Tibial nerve (tissue), 4 donors: Measurements from ENCODE around the gene PSPN. TPM values are rescaled to one million over a fixed set of nuclear protein-coding genes. Genes with fewer than 3 reads are reported as not detected.

Source experiments
- small RNA-seq: library from RNA; depleted of rRNA; stranded (forward); fragments of <200 nt; gene quantifications from one replicate; pipeline ENCODE3, GENCODE V24; 2016
- total RNA-seq, 4 donors: library from RNA; depleted of rRNA; stranded (reverse); fragments of >200 nt; gene quantifications; one replicate each; pipeline ENCODE4 v1.1.0, GENCODE V29; 2016

PSPN gene
- total RNA-seq, 4 donors from 2014 or later, result under 0.01 to 4.3 (median 2.5) TPM

Small RNAs within 50 kb of the gene (small RNA-seq; reads per million reads assigned to genes)
- gene MIR6790 (not detected), gene MIR6885 (not detected)

Other genes starting within 250 kb of the PSPN start
- not detected for gene ACSBG2, start 240.3 kb downstream of the PSPN start, total RNA-seq
- gene MLLT1, start 96.0 kb downstream of the PSPN start, total RNA-seq, result 10 to 100 TPM; 15.1 to 42.0 (median 19.9) TPM
- not detected for gene ACER1, start 42.3 kb downstream of the PSPN start, total RNA-seq
- 10 to 100 TPM; 46.1 to 87.2 (median 67.8) TPM for gene CLPP, start 14.4 kb downstream of the PSPN start, total RNA-seq
- 10 to 100 TPM; 54.0 to 77.6 (median 70.4) TPM for gene ALKBH7, start 3.1 kb downstream of the PSPN start, total RNA-seq
- 10 to 100 TPM; 29.5 to 50.9 (median 45.1) TPM for gene GTF2F1, start 17.2 kb upstream of the PSPN start, total RNA-seq
- 100 to 1,000 TPM in 3 of 4 donors, 10 to 100 TPM in 1; 79.5 to 147 (median 119) TPM for gene KHSRP, start 48.9 kb upstream of the PSPN start, total RNA-seq
- gene SLC25A41, start 57.8 kb upstream of the PSPN start, total RNA-seq, result under 1 TPM in 1 of 4 donors, not detected in 3; 0.63 TPM
- 10 to 100 TPM; 33.2 to 45.6 (median 42.4) TPM for gene SLC25A23, start 83.9 kb upstream of the PSPN start, total RNA-seq
- not detected for gene CRB3, start 88.3 kb upstream of the PSPN start, total RNA-seq
- 1 to 10 TPM; 1.1 to 8.1 (median 2.5) TPM for gene DENND1C, start 105.9 kb upstream of the PSPN start, total RNA-seq
- gene TUBB4A, start 126.4 kb upstream of the PSPN start, total RNA-seq, result 10 to 100 TPM; 10.8 to 31.0 (median 22.1) TPM
- 1 to 10 TPM in 2 of 4 donors, under 1 TPM in 1, not detected in 1; 0.66 to 1.3 (median 1.2) TPM for gene TNFSF9, start 155.1 kb upstream of the PSPN start, total RNA-seq
- gene CD70, start 215.2 kb upstream of the PSPN start, total RNA-seq, result under 1 TPM in 1 of 4 donors, not detected in 3; 0.87 TPM